SK-N-SH (cell line): ENCODE data around the gene TERB2.
"Not testable (repeated sequence)": the region's sequence is repeated elsewhere in the genome, so short reads cannot be mapped to it uniquely, and the experiment has no call there.

ENCODE experiments used
- EP300 ChIP-seq, 2 experiments: IDR thresholded peaks; 2 replicates each; pipeline versions ENCODE4 v1.4.0 to v1.6.1; 2012; ENCODE audit warnings: borderline replicate concordance in 1 of 2, low read depth in 1 of 2, low read length in 1 of 2
- EZH2phosphoT487 ChIP-seq: fragments of 200-600 bp; sonication (generic); IDR thresholded peaks from 2 replicates; pipeline ENCODE4 v1.6.1; 2017; ENCODE audit warnings: low read depth, mixed run types, mild to moderate bottlenecking, antibody characterized with exemption, moderate library complexity, borderline replicate concordance
- MXI1 ChIP-seq: IDR thresholded peaks from 2 replicates; pipeline ENCODE4 v1.6.1; 2012; ENCODE audit warnings: mild to moderate bottlenecking, low read depth, low read length, improper control_type of control experiment
- NRF1 ChIP-seq: IDR thresholded peaks from 2 replicates; pipeline ENCODE4 v1.6.1; 2012; ENCODE audit warnings: low read depth, mild to moderate bottlenecking, low read length
- RXRA ChIP-seq: IDR thresholded peaks from 2 replicates; pipeline ENCODE4 v1.4.0; 2012; ENCODE audit warnings: low read depth, mild to moderate bottlenecking, borderline replicate concordance
- SMC3 ChIP-seq: IDR thresholded peaks from 2 replicates; pipeline ENCODE4 v1.6.1; 2012; ENCODE audit warnings: low read depth, low read length, improper control_type of control experiment
- TAF1 ChIP-seq: IDR thresholded peaks from 2 replicates; pipeline ENCODE4 v1.6.1; 2012; ENCODE audit warnings: low read depth, mild to moderate bottlenecking, low read length, moderate library complexity, borderline replicate concordance
- TF ChIP-seq, protein P1 (sequence below): fragments of 200-600 bp; sonication (generic); IDR thresholded peaks from 2 replicates; pipeline ENCODE4 v1.6.1; 2017; ENCODE audit warnings: antibody characterized with exemption, mild to moderate bottlenecking, moderate library complexity
- TF ChIP-seq, protein P2 (sequence below): IDR thresholded peaks from 2 replicates; pipeline ENCODE4 v1.4.0; 2012; ENCODE audit warnings: low read depth
- TF ChIP-seq, protein P3 (sequence below): IDR thresholded peaks from 2 replicates; pipeline ENCODE4 v1.6.1; 2012; ENCODE audit warnings: mild to moderate bottlenecking, low read depth, low read length, moderate library complexity

DNA sequence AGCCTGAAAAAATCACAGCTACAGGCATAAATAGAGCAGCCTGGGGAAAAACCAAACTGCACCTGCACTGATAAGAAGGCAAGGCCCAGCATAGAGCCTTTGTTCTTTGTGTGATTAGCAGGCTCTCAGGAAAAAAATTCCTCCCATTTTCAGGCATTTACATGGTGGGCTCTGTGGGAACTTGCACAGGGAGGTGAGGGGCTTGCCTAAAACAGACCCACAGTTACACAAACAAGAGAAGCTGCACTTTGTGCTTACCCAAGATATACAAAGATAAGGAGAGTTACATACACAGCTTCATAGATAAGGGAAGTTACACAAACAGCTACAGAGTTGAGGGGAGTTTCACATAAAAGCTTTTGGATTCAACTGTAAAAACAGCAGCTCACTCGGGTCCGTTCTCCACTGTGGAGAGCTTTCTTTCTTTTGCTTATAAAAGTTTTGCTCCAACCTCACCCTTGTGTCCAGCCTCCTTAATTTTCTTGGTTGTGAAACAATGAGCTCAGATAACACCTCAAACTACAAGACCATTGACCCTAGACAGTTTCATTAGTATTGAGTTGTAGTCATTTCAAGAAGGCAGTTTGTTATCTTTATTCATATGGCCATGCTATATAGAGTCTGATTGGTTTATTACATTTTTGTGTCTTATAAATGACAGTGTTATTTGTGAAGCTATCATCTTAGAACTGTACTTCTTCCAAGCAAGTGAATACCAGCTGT is 23.3 kb downstream of the TERB2 start:
- TF ChIP-seq, protein P1, sequence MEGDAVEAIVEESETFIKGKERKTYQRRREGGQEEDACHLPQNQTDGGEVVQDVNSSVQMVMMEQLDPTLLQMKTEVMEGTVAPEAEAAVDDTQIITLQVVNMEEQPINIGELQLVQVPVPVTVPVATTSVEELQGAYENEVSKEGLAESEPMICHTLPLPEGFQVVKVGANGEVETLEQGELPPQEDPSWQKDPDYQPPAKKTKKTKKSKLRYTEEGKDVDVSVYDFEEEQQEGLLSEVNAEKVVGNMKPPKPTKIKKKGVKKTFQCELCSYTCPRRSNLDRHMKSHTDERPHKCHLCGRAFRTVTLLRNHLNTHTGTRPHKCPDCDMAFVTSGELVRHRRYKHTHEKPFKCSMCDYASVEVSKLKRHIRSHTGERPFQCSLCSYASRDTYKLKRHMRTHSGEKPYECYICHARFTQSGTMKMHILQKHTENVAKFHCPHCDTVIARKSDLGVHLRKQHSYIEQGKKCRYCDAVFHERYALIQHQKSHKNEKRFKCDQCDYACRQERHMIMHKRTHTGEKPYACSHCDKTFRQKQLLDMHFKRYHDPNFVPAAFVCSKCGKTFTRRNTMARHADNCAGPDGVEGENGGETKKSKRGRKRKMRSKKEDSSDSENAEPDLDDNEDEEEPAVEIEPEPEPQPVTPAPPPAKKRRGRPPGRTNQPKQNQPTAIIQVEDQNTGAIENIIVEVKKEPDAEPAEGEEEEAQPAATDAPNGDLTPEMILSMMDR: not testable (repeated sequence)
- not testable (repeated sequence) for TF ChIP-seq SMC3; TAF1; EP300 (IDR thresholded peaks at IDR 0.05; ENCODE audit: borderline replicate concordance in 1 of 2, low read depth in 1 of 2, low read length in 1 of 2); RXRA; NRF1; MXI1; EZH2phosphoT487
- TF ChIP-seq, protein P2, sequence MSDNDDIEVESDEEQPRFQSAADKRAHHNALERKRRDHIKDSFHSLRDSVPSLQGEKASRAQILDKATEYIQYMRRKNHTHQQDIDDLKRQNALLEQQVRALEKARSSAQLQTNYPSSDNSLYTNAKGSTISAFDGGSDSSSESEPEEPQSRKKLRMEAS: not testable (repeated sequence)
- TF ChIP-seq, protein P3, sequence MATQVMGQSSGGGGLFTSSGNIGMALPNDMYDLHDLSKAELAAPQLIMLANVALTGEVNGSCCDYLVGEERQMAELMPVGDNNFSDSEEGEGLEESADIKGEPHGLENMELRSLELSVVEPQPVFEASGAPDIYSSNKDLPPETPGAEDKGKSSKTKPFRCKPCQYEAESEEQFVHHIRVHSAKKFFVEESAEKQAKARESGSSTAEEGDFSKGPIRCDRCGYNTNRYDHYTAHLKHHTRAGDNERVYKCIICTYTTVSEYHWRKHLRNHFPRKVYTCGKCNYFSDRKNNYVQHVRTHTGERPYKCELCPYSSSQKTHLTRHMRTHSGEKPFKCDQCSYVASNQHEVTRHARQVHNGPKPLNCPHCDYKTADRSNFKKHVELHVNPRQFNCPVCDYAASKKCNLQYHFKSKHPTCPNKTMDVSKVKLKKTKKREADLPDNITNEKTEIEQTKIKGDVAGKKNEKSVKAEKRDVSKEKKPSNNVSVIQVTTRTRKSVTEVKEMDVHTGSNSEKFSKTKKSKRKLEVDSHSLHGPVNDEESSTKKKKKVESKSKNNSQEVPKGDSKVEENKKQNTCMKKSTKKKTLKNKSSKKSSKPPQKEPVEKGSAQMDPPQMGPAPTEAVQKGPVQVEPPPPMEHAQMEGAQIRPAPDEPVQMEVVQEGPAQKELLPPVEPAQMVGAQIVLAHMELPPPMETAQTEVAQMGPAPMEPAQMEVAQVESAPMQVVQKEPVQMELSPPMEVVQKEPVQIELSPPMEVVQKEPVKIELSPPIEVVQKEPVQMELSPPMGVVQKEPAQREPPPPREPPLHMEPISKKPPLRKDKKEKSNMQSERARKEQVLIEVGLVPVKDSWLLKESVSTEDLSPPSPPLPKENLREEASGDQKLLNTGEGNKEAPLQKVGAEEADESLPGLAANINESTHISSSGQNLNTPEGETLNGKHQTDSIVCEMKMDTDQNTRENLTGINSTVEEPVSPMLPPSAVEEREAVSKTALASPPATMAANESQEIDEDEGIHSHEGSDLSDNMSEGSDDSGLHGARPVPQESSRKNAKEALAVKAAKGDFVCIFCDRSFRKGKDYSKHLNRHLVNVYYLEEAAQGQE: not testable (repeated sequence)
